ENCODE results near the gene ZNF714. TPM values are rescaled to one million over a fixed set of nuclear protein-coding genes. Genes with fewer than 3 reads are reported as not detected.

The ZNF714 gene
- total and polyA plus RNA-seq, 9 of the 15 experiments (the other 6 are each of a cell fraction or from before 2014, with no cell fraction given): 16.2 to 40.8 (median 28.9) TPM

GRCh38 chr19:21082011-21082975 lies at the start of gene ZNF714 (continued):
- TF ChIP-seq, protein P1, sequence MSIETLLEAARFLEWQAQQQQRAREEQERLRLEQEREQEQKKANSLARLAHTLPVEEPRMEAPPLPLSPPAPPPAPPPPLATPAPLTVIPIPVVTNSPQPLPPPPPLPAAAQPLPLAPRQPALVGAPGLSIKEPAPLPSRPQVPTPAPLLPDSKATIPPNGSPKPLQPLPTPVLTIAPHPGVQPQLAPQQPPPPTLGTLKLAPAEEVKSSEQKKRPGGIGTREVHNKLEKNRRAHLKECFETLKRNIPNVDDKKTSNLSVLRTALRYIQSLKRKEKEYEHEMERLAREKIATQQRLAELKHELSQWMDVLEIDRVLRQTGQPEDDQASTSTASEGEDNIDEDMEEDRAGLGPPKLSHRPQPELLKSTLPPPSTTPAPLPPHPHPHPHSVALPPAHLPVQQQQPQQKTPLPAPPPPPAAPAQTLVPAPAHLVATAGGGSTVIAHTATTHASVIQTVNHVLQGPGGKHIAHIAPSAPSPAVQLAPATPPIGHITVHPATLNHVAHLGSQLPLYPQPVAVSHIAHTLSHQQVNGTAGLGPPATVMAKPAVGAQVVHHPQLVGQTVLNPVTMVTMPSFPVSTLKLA (conservative IDR thresholded peaks at IDR 0.05): peak in 1 of 2 experiments; percentile 54; a peak in 1 of 4 replicates
- TF ChIP-seq LEF1 (IDR thresholded peaks at IDR 0.05): 0 out of 2 replicates have a peak, but pooled peaks have one; percentile 15
- TF ChIP-seq KLF1 (tag; IDR thresholded peaks at IDR 0.05): no peak
- TF ChIP-seq BRD9 (IDR thresholded peaks at IDR 0.05; ENCODE audit: low read depth, partially characterized antibody): peak; percentile 38
- no peak for TF ChIP-seq CEBPB (tag; IDR thresholded peaks at IDR 0.05)
- TF ChIP-seq, protein P2, sequence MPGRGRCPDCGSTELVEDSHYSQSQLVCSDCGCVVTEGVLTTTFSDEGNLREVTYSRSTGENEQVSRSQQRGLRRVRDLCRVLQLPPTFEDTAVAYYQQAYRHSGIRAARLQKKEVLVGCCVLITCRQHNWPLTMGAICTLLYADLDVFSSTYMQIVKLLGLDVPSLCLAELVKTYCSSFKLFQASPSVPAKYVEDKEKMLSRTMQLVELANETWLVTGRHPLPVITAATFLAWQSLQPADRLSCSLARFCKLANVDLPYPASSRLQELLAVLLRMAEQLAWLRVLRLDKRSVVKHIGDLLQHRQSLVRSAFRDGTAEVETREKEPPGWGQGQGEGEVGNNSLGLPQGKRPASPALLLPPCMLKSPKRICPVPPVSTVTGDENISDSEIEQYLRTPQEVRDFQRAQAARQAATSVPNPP (IDR thresholded peaks at IDR 0.05; ENCODE audit: borderline replicate concordance, insufficient read depth, insufficient read length): no peak
- TF ChIP-seq, protein P3, sequence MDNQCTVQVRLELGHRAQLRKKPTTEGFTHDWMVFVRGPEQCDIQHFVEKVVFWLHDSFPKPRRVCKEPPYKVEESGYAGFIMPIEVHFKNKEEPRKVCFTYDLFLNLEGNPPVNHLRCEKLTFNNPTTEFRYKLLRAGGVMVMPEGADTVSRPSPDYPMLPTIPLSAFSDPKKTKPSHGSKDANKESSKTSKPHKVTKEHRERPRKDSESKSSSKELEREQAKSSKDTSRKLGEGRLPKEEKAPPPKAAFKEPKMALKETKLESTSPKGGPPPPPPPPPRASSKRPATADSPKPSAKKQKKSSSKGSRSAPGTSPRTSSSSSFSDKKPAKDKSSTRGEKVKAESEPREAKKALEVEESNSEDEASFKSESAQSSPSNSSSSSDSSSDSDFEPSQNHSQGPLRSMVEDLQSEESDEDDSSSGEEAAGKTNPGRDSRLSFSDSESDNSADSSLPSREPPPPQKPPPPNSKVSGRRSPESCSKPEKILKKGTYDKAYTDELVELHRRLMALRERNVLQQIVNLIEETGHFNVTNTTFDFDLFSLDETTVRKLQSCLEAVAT (IDR thresholded peaks at IDR 0.05): peak in 1 of 2 experiments; percentile 23; a peak in 1 of 4 replicates
- TF ChIP-seq TRIM24 (IDR thresholded peaks at IDR 0.05): no peak
- TF ChIP-seq POLR2H (tag; IDR thresholded peaks at IDR 0.05; ENCODE audit: low read depth): 0 out of 2 replicates have a peak, but pooled peaks have one; percentile 72
- TF ChIP-seq ZNF347 (CRISPR knock-in tag; IDR thresholded peaks at IDR 0.05; ENCODE audit: low read depth): no peak
- TF ChIP-seq, protein P4, sequence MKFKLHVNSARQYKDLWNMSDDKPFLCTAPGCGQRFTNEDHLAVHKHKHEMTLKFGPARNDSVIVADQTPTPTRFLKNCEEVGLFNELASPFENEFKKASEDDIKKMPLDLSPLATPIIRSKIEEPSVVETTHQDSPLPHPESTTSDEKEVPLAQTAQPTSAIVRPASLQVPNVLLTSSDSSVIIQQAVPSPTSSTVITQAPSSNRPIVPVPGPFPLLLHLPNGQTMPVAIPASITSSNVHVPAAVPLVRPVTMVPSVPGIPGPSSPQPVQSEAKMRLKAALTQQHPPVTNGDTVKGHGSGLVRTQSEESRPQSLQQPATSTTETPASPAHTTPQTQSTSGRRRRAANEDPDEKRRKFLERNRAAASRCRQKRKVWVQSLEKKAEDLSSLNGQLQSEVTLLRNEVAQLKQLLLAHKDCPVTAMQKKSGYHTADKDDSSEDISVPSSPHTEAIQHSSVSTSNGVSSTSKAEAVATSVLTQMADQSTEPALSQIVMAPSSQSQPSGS (CRISPR knock-in tag; IDR thresholded peaks at IDR 0.05): no peak
- no peak for TF ChIP-seq ZBTB34 (CRISPR knock-in tag; IDR thresholded peaks at IDR 0.05)
- peak; percentile 46 to 91 (median 80) for TF ChIP-seq YY1 (IDR thresholded peaks at IDR 0.05; ENCODE audit: borderline replicate concordance in 1 of 3, control insufficient read depth in 1 of 3, extremely low read depth in 1 of 3, insufficient read depth in 3 of 3, insufficient read length in 1 of 3, insufficient replicate concordance in 2 of 3, low read depth in 1 of 3, low read length in 2 of 3)
- TF ChIP-seq MAX (CRISPR knock-in tag; IDR thresholded peaks at IDR 0.05): no peak
- TF ChIP-seq SMAD1 (IDR thresholded peaks at IDR 0.05; ENCODE audit: low read depth, low read length, partially characterized antibody): no peak
- no peak for TF ChIP-seq ZNF436 (CRISPR knock-in tag; IDR thresholded peaks at IDR 0.05)
- TF ChIP-seq CBFA2T2 (conservative IDR thresholded peaks at IDR 0.05): no peak

Data from K562 (cell line).